Measurements from ENCODE around the gene HES6. TPM values are rescaled to one million over a fixed set of nuclear protein-coding genes. Genes with fewer than 3 reads are reported as not detected.

Gene HES6
- total RNA-seq, 1 experiment from 2014 or later = 17.2 TPM

DNA sequence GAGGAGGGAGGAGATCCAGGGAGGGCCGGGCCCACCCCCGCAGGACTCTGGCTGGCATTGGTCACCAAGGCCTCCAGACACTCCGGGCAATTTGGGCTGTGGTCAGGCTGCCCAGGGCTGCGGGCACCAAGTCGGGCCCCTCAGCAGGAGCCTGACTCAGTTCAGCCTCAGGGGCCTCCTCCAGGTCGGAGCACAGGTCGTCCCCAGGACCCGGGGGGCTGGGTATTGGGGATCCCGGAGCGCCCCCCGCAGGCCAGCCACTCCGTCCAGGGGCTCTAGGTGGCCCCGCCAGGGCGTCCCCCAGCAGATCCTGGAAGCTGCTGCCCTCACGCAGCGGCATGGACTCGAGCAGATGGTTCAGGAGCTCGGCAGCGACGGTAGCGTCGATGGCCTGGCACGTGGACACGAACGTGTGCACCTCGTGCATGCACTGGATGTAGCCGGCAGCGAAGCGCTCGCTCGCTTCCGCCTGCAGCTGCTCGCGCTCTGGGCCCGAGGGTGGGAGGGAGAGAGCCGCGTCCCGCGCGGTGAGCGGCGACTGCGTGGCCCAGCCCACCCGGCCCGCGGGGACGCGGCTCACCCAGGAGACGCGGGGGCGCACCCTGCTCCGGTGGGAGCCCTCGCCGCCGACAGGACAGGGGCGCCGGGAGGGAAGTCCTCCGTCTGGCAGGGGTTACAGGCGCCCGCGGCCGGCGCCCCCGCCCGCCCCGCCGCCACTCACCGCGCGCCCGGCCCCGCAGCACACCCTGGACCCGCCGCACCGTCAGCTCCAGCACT lies 884 bp downstream of the HES6 start:
- Histone ChIP-seq H3K4me1 (ENCODE audit: insufficient read depth, low read length, poor library complexity, severe bottlenecking) (peaks cover 15% of the 10 kb centered on the region), H3K9me3 (ENCODE audit: low read depth, low read length, poor library complexity, severe bottlenecking) (no peaks in the 10 kb centered on the region), H3K27ac (ENCODE audit: low read depth, low read length, poor library complexity, severe bottlenecking) (no peak overlapping the region), H3K36me3 (ENCODE audit: insufficient read depth, low read length, poor library complexity, severe bottlenecking) (no peaks in the 10 kb centered on the region), H3K4me3 (ENCODE audit: low read depth, low read length, poor library complexity, severe bottlenecking) (peak overlapping the region; percentile 71), H3K27me3 (replicated peaks; ENCODE audit: insufficient read depth, low read depth, low read length, poor library complexity) (no peaks in the 10 kb centered on the region)
- ChIA-PET CTCF (no interaction called here), POLR2A (ENCODE audit: low non-redundant PET) (interaction anchor here (0.6 kb wide), 2 partner anchors 10 to 80 kb away, joined by 3 to 4 read pairs; no protein-coding TSS in a partner anchor)
- TF ChIP-seq, protein P1, sequence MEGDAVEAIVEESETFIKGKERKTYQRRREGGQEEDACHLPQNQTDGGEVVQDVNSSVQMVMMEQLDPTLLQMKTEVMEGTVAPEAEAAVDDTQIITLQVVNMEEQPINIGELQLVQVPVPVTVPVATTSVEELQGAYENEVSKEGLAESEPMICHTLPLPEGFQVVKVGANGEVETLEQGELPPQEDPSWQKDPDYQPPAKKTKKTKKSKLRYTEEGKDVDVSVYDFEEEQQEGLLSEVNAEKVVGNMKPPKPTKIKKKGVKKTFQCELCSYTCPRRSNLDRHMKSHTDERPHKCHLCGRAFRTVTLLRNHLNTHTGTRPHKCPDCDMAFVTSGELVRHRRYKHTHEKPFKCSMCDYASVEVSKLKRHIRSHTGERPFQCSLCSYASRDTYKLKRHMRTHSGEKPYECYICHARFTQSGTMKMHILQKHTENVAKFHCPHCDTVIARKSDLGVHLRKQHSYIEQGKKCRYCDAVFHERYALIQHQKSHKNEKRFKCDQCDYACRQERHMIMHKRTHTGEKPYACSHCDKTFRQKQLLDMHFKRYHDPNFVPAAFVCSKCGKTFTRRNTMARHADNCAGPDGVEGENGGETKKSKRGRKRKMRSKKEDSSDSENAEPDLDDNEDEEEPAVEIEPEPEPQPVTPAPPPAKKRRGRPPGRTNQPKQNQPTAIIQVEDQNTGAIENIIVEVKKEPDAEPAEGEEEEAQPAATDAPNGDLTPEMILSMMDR (conservative IDR thresholded peaks at IDR 0.05; ENCODE audit: low read depth, low read length) = peak; percentile 38
- TF ChIP-seq EZH2 (IDR thresholded peaks at IDR 0.05; ENCODE audit: borderline replicate concordance, low read depth, low read length, poor library complexity, severe bottlenecking) = no peak
- no TSS peak for BruUV-seq (replicated peaks)
- intact Hi-C loops (cut with micrococcal nuclease; ENCODE audit: unreplicated experiment) = no loop called here
- DNase-seq (ENCODE audit: low spot score) = peak; percentile 60

DNA sequence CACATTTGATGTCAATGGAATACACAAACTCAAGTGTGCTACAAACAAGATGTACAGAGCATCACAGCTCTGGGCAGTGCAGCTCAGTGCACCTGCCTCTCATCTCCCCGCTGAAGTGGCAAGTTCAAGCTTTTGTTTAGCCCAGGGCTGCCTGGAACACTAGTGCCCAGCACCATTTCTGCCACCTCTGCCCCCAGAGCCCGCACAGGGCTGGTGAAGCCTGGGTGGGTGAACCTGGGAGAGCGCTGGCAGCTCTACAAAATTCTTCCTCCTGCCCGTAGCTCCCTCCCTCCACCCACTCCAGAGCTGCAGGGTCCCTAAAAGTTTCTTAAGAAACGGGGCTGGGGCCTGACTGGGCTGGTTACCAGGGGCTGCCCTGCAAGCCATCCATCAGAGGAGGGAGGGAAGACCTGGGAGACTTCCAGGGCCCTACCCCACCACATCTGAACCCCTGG lies 1.5 kb downstream of the HES6 start:
- Histone ChIP-seq H3K9me3 (ENCODE audit: low read depth, low read length, poor library complexity, severe bottlenecking) (no peaks in the 10 kb centered on the region), H3K4me1 (ENCODE audit: insufficient read depth, low read length, poor library complexity, severe bottlenecking) (peaks cover 15% of the 10 kb centered on the region), H3K27ac (ENCODE audit: low read depth, low read length, poor library complexity, severe bottlenecking) (no peak overlapping the region), H3K4me3 (ENCODE audit: low read depth, low read length, poor library complexity, severe bottlenecking) (peak overlapping the region; percentile 71), H3K27me3 (replicated peaks; ENCODE audit: insufficient read depth, low read depth, low read length, poor library complexity) (no peaks in the 10 kb centered on the region), H3K36me3 (ENCODE audit: insufficient read depth, low read length, poor library complexity, severe bottlenecking) (no peaks in the 10 kb centered on the region)
- POLR2A ChIA-PET (ENCODE audit: low non-redundant PET) = no interaction called here
- TF ChIP-seq, protein P1 (conservative IDR thresholded peaks at IDR 0.05; ENCODE audit: low read depth, low read length) = no peak
- no peak for TF ChIP-seq EZH2 (IDR thresholded peaks at IDR 0.05; ENCODE audit: borderline replicate concordance, low read depth, low read length, poor library complexity, severe bottlenecking)
- CTCF ChIA-PET = no interaction called here
- intact Hi-C loops (cut with micrococcal nuclease; ENCODE audit: unreplicated experiment) = no loop called here
- no peak for DNase-seq (ENCODE audit: low spot score)
- BruUV-seq (replicated peaks) = TSS peak; percentile 87

DNA sequence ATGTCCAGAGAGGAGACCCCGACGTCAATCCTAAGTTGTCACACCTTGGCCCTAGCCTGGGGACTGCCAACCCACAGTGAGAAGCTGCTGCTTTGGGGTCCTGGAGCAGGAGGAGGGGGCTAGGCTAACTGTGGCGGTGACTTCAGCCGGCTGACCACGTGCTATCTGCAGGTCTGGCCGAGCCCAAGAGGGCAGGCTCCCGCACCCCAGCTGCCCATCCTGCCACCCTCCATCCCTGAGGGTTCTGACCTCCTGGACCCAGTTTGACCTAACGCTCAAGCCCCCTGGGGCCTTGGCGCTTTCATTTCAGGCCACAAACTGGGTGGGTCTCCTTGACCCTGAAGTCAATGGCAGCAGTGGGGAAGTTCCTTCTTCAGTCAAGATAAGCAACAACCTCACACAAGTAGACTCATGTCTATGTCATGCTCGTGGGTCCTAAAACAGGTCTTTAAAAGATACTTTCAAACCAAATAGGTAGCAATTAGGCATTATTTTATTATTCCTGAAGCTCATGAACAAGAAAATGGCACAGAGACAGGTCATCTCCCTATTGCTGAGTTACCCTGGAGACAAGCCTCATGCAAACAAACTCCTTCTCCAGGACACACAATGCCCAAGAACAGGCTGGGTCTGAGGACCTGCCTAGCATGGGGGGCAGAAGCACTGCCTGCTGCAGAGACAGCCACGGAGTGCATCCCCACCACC lies 2.3 kb downstream of the HES6 start:
- DNase-seq (ENCODE audit: low spot score) = no peak
- intact Hi-C loops (cut with micrococcal nuclease; ENCODE audit: unreplicated experiment) = no loop called here
- Histone ChIP-seq H3K27me3 (replicated peaks; ENCODE audit: insufficient read depth, low read depth, low read length, poor library complexity) (no peaks in the 10 kb centered on the region), H3K36me3 (ENCODE audit: insufficient read depth, low read length, poor library complexity, severe bottlenecking) (no peaks in the 10 kb centered on the region), H3K27ac (ENCODE audit: low read depth, low read length, poor library complexity, severe bottlenecking) (no peak overlapping the region), H3K4me1 (ENCODE audit: insufficient read depth, low read length, poor library complexity, severe bottlenecking) (peaks cover 9% of the 10 kb centered on the region), H3K9me3 (ENCODE audit: low read depth, low read length, poor library complexity, severe bottlenecking) (no peaks in the 10 kb centered on the region), H3K4me3 (ENCODE audit: low read depth, low read length, poor library complexity, severe bottlenecking) (no peak overlapping the region)
- POLR2A ChIA-PET (ENCODE audit: low non-redundant PET) = no interaction called here
- TF ChIP-seq, protein P1 (conservative IDR thresholded peaks at IDR 0.05; ENCODE audit: low read depth, low read length) = no peak
- TF ChIP-seq EZH2 (IDR thresholded peaks at IDR 0.05; ENCODE audit: borderline replicate concordance, low read depth, low read length, poor library complexity, severe bottlenecking) = no peak
- BruUV-seq (replicated peaks) = no TSS peak
- CTCF ChIA-PET = no interaction called here
